T-helper 2 cell treated with Interferon-gamma antibody and Interleukin-4, amounts not matched to agents 100 ng/mL and 5 ng/mL, for 36 hours (primary cell): ENCODE data around the gene SLC25A39. TPM values are rescaled to one million over a fixed set of nuclear protein-coding genes. Genes with fewer than 3 reads are reported as not detected.

ENCODE experiments used
- intact Hi-C: fragments of 100-400 bp; cut with micrococcal nuclease; formaldehyde crosslinking; loops from one replicate; pipeline ENCODE4 v1.15.1; 2023
- total RNA-seq: library from RNA; stranded (reverse); gene quantifications from 2 replicates; pipeline ENCODE4 v1.2.3, GENCODE V29; 2022

Gene SLC25A39
- total RNA-seq, 1 donor from 2014 or later: 110 TPM

DNA sequence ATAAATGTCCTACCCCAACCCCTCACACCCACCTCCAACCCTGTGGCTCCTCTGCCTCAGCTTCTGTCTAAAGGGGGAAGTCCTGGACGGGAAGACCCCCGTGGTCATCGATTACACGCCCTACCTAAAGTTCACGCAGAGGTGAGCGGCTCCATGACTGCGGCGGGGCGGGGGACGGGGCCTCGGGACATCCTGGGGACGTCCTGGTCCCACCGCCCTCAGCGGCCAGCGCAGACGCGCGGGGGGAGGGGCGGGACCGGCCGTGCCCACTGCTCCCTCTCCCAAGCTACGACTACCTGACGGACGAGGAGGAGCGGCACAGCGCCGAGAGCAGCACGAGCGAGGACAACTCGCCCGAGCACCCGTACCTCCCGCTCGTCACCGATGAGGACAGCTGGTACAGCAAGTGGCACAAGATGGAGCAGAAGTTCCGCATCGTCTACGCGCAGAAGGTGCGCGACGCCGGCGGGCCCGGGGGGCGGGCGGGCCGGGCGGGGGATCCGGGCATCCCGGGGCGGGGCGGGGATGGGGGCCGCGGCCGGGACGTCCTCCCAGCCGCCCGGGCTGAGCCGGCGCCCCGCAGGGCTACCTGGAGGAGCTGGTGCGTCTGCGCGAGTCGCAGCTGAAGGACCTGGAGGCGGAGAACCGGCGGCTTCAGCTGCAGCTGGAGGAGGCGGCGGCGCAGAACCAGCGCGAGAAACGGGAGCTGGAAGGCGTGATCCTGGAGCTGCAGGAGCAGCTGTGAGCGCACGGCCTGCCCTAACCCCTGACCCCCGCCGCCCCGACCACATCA, 9.6 kb downstream of the SLC25A39 start:
- intact Hi-C loops: no loop called here

DNA sequence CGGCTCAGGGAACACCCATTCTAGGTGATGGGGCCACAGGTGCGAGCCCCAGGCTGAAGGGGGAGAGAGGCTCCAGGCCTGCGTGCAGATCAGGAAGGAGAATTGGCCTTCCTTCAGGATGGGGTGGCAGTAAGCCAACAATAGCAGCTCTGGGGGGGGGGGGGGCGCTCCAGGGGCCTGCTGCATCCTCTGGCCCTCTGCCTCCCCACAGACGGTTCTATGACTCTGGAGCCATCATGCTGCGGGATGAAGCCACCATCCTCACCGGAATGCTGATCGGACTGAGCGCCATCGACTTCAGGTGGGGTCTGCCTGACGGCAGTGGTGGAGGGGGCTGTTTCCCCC, 10.1 kb downstream of the SLC25A39 start:
- intact Hi-C loops: no loop called here

DNA sequence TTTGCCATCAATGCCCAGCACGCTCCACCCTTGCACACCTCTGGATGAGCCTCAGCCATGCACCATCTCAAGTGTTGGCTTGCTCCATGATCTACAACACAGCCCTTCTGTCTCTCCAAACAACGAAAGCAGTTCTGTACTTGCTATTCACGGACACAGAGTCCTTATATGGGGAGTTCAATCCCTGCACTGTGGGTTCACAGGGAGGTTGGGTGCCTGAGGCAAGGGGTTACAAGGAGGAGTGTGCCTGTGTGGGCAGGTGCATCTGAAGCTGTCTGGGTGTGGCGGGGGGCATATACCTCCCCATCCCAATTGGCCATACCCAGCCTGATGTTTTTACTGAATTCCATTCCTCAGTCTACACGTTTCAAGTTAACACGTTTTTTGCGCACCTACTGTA, 10.6 kb downstream of the SLC25A39 start:
- intact Hi-C loops: no loop called here

DNA sequence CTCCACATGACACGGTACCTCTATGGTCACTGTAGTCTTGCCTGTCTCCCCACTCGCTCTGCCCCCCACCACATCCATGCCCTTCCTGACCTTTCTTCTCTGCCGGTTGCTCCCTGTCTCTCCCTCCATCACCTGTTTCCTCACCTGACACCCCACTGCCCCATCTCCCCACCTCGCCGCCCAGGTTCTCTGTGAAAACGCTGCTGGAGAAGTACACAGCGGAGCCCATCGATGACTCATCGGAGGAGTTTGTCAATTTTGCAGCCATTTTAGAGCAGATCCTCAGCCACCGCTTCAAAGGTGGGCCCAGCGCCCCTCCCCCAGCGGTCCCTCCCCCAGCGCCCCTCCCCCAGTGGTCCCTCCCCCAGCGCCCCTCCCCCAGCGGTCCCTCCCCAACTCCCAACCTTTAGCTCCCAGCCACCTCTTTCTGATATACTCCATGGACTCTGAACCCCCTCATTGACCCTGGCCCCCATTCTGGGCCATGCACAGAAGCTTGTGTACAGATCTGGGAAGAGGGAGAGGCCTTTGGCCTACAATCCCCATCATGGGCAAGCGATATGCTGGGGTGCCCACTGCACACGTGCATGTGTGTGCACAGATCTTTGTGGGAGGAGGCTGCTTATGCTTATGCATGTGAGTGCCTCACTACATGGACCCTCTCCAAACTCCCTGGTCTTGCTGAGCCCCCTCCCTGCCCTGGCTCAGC, 12.1 kb downstream of the SLC25A39 start:
- intact Hi-C loops: no loop called here

DNA sequence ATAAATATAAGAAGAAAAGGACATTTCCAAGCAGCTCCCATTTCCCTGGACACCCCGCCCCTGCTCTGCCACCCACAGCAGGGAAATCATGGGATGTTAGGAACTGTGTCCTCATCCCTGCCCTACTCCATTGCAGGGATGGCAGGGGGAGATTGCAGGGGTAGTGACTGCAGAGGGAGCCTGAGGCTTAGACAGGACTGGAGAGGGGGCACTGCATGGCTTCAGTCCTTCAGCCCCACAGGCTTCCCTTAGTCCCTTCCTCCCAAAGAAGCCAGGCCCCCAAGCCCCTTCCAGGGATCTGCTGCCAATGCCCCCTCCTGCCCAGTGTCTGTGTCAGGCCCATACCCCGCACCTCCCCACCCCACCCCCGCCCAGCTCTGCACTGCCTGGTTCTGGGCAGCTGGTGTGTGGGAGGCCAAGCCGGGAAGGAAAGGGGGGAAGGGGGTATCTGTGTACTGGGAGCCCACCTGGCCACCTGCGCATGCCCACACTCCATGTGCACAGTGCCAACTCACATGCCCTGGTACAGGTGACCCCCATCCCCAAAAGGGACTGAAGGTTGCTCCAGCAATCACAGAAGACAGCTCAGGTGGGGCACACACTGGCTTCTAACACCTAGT, 13.0 kb downstream of the SLC25A39 start:
- intact Hi-C loops: no loop called here

DNA sequence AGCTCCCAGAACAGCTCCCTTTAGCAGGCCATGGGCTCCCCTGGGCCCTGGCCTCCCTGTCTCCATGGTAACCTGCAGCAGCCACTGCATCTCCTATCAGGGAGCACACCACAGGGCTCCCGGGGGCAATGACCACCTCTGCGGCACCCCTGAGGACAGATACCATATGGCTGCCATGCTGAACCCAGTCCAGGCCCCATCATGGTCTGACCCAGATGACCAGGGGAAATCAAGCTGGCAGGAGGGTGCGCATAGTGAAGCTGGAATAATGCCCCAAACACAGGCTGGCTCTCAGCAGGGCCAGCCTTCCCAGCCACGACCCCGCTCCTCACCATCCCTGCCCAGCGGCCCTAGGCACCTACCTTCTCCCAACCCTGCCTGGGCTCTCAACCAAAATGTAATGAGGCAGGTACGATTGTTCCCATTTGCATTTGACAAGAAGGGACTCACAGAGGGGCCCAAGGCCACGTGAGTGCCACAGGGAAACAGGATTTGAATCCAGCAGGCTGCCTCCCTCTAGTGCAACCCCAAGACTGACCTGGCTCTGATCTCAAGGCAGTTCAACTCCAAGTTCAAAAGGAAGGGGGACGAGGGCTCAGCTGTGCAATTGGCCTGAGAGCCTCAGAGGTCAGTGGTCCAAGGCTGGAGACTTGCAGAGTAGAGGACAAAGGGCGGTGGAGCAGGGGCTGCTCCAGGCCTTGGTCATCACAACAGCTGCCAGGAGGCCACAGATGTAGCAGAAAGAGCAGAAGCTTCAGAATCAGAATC, 13.8 kb downstream of the SLC25A39 start:
- intact Hi-C loops: no loop called here

DNA sequence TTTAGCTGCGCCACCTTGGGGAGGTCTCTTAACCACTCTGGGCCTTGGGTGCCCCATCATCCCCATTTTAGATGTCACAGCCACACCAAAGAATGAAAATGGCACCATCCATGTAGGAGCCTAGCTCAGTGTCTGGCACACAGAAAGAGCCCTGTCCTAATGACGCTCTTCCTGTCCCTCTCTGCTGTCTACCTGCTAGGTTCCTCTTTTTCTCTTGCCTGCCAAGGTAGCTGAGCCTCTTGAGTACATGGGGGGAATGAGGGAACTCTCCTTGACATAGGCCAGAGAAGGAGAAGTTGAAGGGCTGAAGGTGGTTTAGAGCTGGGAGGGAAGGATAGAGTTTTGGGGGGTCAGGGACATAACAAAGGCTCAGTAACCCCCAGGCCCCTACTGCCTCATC, 14.4 kb downstream of the SLC25A39 start:
- intact Hi-C loops: no loop called here

DNA sequence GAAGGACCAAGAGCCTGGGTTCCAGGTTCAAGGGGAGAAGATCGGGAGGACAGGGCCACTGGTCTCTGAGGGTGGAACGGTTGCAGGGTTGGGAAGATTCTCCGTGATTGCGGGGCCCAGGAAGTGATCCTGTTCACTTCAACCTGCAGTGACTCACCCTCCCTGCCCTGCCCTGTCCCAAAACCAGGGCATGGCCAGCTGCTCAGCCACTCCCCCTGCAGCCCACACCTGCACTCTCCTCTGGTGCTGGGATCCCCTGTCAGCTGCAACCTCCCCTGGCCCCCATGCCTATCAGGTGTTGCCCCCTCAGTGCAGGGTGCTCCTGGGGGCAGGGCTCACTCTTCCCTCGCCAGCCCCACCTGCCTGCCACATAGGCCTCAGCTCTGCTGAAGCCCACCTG, 15.2 kb downstream of the SLC25A39 start:
- intact Hi-C loops: loop anchor here (2.0 kb wide), 1 partner anchor 15 kb away; the partner anchor contains the start of gene SLC25A39

DNA sequence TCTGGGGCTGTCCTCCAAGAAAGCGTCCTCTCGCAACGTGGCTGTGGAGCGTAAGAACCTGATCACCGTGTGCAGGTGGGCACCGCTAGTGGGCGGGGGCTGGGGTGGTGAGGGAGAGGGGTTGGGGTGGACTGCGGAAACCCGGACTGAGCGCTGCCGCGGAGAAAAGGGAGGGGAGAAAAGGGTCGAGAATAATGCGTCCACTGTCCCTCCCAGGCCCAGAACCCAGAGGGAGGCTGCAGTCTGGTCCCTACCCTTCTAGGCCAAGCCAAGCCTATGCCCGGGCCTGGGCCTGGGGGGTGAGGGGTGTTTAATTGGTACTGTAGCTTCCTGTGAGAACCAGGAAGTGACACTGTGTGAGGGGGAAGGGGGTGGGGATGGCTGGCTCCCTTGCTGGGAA, 15.8 kb downstream of the SLC25A39 start:
- intact Hi-C loops: loop anchor here (2.0 kb wide), 1 partner anchor 16 kb away; the partner anchor contains the start of gene SLC25A39

DNA sequence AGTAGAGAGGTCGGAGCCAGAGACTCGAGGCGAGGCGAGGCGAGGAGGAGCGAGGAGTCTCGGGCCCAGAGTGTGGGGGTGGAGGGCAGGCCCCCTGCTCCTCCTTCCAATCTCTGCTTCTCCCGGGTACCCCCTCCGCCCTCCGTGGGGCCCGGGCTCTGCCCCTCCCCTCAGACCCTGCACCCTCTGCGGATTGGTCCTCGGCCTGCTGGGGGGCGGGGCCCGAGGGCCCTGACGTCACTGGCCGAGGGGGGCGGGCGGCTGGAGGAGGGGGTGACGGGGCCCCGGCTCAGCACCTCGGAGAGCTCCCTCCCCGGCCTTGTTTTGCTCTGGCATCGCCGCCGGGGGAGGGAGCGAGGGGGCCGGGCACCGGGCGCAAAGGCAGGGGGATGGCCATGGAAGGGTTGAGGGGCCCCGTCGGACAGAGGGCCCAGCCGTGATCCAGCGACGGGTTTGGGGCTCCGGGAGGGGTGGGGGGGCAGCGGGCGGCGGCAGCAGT, 16.3 kb downstream of the SLC25A39 start, which contains the start of gene RUNDC3A:
RUNDC3A (plus strand) TSS at position 282 of the 499 bp plus-strand sequence. CDS start 232 bp downstream, outside the sequence.
- intact Hi-C loops: loop anchor here (2.0 kb wide), 1 partner anchor 16 kb away; the partner anchor contains the start of gene SLC25A39

DNA sequence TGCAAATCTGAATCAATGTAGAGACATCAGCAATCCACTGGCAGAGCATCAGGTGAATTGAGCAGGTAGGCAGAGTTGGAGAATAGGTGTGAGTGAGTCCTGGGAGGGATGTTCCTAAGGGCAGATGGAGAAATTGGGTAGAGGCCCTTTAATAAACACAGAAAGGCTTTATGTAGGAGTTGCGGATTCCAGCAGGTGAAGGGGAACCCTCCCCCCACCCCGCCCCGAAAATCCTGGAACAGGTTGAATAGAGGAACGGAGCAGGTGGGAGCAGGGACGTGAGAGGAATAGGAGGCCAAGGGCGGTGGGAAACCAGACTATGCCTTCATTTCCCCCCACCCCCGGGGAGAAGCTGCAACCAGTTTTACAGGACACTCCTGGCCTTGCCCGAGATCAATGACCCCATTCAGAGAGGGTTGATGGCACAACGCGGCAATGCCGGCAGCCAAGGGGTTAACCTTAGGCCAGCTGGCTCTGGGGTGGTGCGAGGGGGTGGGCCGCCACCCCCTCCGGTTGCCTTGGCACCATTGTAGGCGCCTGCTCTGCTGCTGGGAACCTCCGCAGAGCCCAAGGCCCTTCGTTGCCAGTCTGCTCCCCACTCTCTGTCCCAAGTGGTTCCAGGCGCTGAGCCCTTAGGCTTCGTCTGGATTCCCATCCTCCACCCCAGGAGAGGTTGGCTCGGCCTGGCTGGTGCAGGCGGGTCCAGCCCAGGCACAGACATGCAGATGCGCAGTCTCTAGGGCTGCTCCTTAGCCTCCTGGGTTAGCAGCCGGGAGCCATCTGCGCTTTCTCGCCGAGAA, 17.0 kb downstream of the SLC25A39 start:
- intact Hi-C loops: loop anchor here (2.0 kb wide), 1 partner anchor 17 kb away; the partner anchor contains the start of gene SLC25A39

DNA sequence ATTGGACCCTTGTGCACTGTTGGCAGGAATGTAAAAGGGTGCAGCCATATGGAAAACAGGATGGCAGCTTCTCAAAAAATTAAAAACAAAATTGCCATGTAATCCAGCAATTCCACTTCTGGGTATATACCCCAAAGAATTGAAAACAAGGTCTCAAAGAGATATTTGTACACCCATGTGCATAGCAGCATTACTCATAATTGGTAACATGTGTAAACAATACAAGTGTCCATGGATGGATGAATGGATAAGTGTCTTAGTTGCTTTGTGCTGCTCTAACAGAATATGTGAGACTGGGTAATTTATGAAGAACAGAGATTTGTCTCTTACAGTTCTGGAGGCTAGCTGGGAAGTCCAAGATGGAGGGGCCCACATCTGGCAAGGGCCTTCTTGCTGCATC, 20.0 kb downstream of the SLC25A39 start:
- intact Hi-C loops: no loop called here

DNA sequence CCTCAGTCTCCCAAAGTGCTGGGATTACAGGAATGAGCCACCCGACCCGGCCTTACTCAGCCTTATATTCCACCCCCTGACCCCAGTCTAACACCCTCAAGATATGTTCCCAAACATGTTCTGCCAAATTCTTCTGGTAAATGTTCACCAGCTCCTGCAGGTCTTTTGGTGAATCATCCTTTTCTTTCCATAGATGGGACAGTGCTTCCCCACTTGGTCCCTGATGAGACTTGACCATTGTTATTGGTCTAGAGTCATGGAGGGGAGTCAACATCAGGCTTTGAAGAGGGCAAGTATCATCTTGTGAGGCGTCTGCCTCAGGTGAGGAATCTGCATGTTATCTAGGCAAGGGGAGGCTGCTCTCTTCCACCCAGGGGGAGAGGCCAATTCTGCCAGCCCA, 26.6 kb downstream of the SLC25A39 start:
- intact Hi-C loops: no loop called here

DNA sequence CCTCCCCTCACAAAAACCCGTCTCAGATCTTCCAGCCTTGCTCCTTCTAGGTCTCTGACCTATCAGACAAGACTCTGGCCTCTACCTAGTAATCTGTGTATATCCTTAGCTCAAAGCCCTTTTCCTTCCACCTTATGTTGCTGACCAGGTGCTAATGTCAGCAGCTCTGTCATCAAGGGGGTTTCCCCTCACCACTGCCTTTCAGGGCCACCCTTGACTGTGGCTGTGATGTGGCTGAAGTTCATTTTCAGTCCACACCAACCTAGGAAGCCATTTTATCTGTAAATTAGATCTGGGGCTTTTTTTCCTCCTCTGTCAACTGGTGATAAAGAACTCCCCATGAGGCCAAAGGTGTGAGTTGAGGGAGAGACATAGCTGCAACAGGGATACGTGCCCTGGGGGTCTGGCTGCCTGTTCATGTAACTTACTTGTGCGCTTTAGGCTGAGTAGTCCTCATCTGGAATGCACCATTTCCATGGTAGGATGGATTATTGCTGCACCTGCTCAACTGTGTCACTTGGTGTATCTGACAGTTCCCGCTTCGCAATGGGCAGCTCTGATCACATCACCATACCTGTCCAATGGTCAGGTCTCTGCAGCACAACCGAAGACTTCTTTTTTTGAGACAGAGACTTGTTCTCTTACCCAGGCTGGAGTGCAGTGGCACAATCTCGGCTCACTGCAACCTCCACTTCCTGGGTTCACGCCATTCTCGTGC, 31.0 kb downstream of the SLC25A39 start:
- intact Hi-C loops: no loop called here

DNA sequence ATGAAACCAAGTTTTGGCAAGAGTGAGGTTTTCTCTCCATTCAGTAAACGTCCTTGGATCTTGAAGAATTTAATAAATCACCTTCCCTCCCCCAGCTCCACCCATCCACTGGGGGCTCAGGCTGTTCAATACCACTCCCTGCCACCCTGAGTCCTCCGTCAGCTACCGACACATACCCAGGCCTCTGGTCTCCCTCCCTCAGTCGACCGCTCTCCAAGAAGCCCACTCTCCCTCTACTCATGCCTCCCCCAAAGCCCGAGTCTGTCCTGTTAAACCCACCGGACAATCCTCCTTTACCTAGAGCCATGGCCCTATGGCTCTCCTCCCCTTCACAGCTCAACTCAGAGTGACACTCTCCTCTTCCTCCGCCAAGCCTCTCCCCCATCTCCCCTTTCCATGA, 37.0 kb downstream of the SLC25A39 start:
- intact Hi-C loops: no loop called here

DNA sequence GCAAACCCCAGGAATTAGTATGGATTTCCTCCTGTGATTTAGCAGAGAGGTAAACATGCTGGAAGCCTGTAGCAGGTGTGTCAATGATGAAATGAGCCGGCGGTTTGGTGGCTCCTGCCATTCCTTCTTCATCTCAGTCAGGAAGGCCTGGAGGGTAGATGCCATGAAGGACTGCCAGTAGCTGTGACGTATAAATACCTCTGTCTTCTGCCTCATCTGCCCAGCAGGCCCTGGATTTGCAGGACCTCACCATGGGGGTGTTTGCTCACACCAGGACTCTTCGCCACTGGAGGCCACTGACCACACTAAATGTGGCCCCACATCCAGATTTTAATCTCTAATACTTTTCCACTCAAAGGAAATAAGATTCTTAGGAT, 40.6 kb downstream of the SLC25A39 start:
- intact Hi-C loops: no loop called here

DNA sequence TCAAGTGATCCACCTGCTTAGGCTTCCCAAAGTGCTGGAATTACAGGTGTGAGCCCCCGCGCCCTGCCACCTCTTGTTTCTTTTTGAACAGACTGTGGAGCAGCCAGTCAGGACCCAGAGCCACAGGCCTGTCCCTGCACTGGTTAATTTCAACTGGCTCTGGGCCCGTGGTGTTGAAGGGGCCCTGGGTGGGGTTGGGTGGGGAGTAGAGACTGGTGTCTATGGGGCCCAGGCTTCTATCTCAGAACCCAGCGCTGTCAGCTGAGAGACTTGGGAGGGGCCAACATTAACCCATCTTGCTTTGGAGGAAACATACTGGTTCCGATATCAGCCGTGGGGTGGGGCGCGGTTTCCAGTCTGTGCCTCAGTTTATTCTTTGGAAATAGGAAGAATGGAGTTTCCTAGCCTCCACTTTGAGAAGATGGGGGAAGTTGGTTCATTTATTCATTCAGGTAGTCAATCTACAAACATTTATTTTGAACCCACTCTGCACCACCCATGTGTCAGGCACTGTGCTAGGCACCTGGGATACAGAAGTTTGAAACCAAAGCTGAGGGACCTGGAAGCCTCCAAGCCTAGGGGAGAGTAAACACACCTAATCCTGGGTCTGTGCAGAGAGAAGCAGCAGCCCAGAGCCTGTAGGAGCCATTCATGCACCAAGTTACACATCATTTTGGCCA, 41.1 kb downstream of the SLC25A39 start:
- intact Hi-C loops: no loop called here

DNA sequence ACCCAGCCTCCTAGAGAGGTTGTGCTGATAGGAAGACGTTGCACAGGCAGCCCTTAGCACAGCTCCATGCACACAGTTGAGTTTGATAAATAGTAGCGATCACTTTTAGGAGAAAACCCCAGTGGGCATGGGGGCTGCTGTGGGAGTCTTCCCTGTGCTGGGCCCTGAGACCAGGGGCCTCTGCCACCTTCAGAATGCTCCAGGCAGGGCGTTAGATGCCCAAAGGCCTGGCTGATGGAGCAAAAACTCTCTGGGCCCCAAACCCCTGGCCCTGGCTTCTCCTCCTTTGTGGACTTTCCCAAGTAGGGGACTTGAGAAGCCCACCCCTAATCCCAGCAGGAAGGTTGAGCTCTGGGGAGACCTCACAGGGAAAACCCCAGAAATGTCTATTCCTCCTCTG, 42.4 kb downstream of the SLC25A39 start:
- intact Hi-C loops: no loop called here

DNA sequence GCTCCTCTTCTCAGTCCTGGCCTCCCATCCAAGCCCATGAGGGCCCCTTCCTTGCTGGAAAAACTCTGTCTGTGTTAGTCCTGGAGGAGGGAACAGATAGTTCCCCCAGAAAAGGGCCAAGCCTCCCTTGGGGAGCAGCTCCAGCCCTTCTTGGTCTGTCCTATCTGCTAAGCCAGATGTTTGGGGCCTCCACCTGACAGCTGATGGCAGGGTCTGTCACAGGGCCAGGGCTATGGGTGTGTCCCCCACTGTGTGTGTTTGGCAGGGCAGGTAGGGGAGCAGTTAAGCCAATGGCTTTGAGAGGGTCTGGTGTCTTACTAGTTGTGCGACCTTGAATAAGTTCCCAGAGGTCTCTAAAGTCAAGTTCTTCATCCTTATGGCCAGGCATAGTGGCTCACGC, 43.1 kb downstream of the SLC25A39 start:
- intact Hi-C loops: no loop called here
